GM18508 (cell line): ENCODE results near the gene FOXC2.
"Not testable (repeated sequence)": the region's sequence is repeated elsewhere in the genome, so short reads cannot be mapped to it uniquely, and the experiment has no call there.

Experiments used
- ATAC-seq: cut with Tn5 transposase; IDR thresholded peaks from one replicate; pipeline ENCODE4 v1.9.1; 2021; ENCODE audit warnings: moderate number of reproducible peaks; ENCODE audit not compliant: insufficient read depth, unreplicated experiment

Gene FOXC2

DNA sequence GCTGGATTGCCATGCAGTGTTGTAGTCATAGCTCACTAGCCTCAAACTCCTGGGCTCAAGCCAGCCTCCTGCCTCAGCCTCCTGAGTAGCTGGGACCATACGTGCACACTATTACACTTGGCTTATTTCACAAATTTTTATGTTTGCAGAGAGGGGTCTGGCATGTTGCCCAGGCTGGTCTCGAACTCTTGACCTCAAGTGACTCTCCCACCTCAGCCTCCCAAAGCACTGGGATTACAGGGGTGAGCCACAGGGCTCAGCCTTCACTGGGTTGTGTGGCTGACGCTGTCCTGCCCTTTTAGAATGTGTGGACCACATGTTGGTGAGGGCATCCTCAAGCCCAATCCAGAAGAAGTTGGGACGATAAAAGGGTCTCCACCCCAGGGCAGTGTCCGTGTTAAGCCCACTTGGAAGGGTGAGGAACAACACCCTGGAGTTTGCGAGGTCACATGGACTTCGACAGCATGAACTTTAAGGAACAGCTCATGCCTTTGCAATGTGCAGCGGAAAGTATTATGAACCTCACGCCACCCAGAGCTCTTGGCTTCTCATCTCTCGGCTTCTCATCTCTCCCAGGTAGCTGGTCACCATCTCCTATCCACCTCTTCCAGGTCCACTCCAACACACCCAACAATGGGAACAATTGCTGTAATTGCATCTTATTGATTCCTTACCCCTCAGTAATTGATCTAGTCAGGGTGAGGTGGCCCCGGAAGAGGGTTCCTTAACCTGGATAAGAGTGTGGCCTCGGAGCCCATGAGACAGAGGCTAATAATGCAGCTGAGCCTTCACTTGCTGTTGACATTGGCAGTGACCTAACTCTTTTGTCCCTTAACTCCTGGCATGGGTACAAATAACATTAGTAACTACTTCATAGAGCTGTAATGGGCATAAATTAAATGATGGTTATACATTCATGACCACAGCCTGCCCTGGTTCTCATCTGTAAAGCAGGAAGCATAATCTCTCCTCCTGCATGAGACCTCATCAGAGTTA lies 18.4 kb downstream of the FOXC2 start:
- no peak for ATAC-seq

DNA sequence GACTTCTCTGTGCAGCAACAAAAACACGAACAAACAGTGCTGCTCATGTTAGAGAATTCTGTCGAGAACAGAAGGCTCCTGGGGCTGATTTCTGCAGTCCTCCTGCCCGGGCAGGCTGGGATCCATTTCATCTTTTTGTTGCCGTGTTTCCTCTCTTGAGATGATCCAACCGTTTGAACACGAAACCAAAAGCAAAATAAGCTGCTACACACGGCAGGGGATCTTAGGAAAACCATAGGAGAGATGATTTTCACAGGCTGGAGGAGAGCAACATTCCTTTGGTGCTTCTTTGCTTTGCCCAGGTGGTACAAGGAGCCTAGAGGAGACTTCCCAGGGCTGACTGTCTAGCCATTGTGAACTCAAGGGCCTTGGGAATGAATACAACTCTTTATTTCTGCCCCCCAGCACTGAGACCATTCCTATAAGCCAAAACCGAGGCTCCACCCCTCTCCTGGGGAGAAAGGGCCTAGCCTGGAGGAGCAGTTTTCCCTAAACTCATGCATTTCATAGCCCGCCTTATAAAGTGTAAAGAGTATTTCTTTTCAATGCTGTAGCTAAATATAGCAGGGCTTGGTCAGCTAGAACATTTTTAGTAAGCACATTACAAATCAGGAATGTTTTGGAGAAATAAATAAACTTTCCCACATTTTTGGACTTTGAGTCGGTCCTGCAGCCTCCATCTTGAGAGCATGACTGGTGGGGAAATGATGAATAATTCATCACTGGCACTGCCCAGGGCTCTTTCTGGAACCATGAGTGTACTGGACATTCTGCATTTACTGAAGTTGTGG lies 19.4 kb downstream of the FOXC2 start:
- no peak for ATAC-seq

DNA sequence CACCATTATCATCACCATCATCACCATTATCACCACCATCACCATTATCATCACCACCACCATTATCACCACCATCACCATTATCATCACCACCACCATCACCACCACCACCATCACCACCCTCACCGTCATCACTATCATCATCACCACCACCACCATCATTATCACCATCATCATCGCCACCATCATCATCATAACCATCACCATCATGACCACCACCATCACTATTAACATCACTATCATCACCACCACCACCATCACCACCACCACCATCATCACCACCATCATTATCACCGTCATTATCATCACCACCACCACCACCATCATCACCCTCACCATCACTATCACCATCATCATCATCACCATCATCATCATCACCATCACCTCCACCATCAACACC lies 20.9 kb downstream of the FOXC2 start:
- no peak for ATAC-seq

DNA sequence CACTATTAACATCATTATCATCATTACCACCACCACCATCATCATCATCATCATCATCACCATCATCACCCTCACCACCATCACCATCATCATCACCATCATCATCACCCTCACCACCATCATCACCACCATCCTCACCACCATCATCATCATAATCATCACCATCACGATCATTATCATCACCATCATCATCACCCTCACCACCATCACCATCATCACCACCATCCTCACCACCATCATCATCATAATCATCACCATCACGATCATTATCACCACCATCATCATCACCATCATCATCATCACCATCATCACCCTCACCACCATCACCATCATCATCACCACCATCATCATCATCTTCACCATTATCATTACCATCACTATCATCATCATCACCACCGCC lies 21.3 kb downstream of the FOXC2 start:
- ATAC-seq = not testable (repeated sequence)

DNA sequence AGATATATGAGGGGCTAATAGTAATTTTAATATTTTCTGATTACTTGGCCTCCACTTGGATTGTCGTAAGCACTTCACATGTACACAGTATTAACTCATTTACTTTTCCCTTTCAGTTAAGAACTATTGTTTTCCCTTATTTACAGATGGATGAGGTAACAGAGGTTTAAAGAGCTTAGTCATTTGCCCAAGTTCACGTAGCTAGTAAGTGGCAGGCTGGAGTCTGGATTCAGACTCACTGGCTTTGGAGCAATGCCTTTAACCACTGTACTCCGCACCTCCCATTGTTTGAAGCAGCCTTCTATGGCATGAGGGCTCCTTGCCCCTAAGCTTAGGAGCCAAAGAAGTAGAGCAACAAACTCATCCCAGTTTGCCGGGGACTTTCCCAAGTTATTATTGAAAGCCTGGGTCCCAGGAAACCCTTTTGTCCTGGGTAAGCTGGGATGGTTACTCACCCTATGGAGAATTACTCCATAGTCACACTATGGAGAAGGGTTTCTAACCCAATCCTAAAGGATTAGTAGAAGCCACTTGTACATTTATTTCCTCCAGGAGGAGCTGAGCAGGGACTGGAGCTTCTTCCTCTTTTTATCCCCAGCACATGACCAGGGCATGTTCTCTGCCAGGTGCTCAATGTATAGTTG lies 24.0 kb downstream of the FOXC2 start:
- ATAC-seq = no peak

DNA sequence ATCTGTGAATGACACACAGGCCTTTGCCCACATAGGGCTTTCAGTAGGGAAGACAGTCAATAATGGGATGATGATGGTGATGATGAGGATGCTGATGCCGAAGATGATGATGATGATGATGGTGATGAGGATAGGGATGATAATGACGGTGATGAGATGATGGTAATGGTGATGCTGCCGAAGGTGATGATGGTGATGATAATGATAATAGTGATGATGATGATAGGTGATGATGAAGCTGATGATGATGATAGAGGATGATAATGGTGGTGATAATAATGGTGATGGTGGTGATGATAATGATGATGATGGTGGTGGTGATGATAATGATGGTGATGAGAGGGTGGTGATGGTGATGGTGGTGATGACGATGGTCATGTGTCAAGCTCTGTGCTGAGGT lies 24.6 kb downstream of the FOXC2 start:
- ATAC-seq = no peak

DNA sequence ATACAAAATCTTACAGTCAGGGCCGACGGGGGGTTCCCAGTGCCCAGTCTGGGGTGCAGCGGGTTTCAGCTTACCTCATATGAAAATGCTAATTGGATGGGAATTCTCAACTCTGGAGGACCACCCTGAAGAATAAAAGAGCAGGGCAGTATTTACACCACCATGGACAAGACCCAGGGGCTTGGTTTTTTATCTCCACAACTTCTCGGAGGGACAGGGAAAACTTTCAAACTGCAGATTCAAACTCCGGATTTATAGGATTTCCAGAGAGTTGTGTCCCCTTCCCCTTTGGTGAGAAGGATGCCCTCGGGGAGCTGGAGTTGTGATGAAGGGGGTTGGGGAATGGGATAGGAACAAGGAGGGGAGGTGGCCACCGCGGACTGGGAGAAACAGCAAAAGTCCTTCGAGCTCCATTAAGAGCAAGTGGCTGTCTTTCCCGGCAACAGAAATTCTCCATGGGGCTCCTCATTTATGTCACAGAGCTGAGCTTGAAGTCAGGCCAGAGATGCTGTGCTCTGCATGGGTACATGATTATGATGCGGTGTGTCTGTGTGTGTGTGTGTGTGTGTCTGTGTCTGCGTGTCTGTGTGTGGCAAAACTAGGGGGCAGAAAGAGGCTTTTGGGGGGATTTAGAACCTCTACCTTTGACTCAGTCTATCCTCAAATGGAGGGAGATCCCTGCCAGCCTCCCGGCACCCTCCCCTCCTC lies 27.4 kb downstream of the FOXC2 start:
- no peak for ATAC-seq

DNA sequence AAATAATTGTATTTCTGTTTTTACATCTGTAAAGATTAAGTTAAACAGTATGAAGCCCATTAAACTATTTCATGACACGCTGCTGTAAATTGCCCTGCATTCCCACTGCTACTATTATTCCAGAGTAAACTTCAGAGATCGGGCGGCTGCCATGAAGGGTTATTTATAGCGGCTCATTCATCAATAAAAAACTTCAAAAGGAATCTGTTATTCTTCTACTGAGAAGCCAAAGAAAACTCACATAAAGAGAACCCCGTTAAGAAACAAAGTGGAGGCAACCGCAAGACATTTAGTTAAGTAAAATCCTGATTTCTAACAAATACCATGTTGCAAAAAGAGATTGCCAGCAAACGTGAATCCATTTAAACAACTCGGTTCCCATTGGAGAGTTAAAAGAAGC lies 28.1 kb downstream of the FOXC2 start:
- ATAC-seq = no peak

DNA sequence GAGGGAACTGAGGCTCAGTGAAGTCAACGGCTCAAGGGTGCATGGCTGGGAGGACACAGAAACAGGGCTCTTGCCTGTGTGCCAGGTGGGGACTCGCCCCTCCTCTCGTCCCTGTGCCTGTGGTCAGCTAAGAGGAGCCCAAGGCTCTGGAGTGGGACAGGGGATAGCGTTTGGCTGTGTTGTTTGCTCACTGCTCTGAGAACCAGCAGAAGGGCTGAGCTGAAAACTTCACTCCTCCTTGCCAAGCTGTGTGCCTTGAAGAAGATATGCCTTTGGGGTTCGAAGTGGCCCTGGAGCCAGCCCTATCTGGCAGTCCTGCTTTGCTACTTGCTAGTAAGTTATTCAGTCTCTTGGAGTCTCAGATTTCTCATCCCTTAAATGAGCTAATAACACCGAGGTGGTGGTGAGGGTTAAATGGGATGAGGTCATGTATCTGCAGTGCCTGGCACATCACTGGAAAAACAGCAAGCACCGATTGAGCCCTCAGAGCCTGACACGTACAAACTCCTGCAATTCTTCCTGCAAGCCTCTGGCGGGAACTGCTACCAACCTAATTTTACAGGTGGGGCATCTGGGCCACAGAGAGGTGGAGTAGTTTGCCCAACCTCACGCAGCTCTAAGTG lies 29.5 kb downstream of the FOXC2 start:
- ATAC-seq = no peak

DNA sequence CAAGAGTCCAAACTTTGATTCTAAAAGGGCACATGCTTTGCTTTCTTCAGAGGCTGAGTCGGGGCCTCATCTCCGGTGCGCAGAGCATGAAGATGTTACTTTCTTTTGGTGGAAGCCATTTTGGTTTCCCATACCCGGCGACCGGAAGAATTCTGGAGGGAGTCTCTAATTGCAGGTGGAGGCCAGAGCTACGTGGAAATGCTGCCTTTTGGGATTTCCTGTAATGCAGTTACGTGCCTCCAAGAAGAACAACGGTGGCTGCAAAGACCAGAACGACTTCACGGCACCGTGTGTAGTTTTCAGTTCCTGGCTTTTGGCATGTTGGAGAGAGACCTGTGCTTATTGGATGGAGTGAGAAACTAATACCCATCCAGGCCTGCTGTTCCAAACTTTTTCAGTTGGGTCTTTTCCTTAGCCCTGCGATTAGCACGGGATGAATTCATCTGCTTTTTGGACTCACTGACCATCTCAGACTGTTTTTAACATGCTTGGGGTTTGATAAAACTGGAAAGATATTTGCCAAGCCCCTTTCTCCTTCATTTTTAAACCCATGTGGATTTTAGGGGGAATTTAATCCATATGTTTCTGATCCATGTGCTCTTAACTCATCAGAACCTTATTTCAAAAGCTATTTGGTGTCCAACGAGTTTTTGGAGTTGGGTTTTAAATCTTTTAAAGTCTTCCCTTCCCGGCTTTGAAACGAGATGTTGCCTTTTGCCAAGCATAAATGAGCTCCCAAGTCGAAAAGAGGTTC lies 30.7 kb downstream of the FOXC2 start:
- no peak for ATAC-seq

DNA sequence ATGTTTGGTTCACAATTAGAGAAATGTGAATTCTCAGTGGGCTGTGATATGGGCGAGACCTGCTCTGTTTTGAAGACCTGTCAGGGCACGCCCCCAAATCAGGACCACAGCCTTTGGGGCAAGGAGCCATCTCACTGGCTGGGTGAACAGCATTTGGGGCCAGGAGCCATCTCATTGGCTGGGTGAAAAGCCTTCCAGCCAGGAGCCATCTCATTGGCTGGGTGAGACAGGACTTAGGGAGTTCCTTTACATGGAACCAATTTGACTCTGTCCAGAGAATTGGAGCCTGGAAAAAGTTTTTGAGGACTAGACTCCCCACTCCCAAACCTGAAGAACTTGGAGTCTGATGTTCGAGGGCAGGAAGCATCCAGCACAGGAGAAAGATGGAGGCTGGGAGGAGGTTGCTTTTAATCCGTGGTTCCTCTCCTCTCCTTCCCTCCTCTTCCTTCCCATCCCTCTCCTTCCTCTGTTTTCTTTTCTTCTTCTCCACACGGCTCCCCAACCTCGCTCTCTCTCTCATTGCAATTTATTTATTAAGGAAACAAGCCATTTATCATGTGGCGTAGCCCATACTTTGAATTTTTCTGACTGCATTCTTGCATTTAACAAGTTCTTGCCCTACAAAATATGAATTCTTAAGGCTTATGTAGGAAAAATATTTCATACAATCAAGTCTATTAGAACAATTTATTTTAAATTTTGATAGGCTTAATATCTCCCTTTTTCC lies 31.4 kb downstream of the FOXC2 start:
- no peak for ATAC-seq

DNA sequence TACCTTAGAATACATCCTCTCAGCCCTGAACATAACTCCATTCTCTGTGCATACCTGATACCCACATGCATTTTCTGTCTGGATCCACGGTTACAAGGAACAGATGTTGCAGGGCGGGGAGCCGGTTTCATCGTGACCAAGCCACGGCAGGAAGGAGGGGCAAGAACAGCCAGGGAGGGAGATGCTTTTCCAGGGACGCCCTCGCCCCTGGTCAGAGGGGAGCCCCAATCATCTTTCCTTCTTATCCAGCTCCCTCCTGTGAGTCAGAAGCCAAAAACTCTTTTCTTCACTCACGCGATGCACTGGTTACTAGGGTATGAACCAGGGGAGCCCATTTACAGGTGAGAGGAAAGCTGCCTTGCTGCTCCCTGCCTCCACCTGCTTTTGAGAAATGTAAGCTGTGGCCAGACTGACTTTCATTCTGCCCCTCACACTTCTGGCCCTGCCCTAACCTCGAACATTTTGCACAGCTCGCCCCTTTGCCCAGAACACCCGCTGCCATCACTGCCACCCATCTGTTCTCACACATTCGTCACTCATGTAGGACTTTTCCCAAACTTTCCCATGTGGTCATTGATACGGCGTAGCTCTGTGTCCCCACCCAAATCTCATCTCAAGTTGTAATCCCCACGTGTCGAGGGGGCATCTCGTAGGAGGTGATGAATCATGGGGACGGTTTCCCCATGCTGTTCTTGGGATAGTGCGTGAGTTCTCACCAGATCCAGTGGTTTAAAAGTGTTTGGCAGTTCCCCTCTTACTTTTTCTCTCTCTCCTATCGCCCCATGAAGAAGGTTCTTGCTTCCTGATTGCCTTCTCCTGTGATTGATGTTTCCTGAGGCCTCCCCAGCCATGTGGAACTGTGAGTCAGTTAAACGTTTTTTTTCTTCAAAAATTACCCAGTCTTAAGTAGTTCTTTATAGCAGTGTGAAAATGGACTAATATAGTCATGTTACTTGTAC lies 32.3 kb downstream of the FOXC2 start:
- ATAC-seq = no peak

DNA sequence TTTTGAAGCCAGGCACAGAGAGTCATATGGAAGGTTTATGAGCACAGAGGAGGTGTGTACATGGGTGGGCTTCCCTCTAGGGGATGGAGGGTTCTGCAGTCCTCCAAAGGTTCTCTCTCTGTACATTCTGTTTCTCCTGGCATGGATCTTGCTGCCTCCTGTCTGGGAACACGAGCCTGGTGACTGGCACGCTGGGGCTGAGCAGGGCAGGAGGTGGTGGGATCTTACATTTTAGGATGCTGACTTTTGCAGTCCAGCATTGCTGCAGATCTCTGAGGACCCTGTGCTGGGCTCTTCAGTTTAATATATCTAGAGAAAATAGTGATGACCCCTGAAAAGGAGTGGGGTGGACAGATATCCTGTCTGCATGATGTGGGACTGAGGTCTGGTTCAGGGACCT lies 34.7 kb downstream of the FOXC2 start:
- ATAC-seq = no peak

DNA sequence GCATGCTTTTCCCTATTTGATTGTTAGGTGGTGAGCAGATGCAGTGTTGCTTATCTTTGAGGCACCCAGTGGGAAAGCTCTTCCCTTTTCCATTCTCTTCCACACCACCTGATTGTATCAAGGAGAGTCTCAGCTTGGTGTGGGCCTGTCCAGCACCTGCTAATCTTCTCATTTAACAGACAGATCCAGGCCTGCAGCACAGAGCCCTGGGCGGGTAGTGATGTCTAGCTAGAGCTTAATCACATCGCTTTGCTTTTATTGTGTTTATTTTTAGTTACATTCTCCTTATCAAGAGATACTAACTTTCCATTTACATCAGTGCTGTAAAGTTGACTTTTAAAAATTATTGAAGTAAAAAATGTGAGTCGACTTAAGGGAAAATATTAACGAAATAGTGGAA lies 35.9 kb downstream of the FOXC2 start:
- no peak for ATAC-seq

DNA sequence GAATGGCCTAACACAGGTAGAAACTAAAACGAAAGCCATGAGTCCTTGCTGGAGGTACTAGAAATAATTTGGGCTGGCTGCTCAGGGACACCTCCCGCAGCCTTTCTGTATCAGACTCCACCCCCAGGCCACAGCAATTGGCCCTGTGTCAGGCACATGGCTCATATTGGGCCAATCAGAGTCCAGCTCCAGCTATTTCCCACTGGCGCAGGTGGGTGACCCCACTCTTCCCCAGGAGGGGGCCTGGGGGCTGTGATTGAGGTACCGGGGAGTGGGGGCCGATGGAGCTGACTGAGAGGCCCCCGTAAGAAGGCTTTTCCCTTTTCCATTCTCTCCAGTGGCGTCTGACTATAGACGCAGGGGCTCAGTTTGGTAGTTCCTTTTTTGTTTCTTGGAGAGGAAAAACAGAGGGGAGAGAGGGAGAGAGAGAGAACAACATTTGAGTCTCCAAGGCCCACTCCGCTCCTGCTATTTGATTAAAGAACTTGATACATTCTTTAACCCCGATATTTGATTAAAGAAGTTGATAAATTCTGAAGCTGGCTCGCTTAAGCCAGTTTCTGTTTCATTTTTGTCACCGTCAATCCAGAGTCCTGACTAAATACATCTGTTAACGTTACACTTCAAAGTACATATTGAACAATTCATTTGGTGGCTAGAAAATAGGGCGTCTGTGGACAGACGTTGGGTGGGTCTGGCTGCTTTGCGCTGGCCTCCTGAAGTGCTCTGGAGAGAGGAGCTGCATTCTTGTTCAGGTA lies 38.0 kb downstream of the FOXC2 start:
- no peak for ATAC-seq

DNA sequence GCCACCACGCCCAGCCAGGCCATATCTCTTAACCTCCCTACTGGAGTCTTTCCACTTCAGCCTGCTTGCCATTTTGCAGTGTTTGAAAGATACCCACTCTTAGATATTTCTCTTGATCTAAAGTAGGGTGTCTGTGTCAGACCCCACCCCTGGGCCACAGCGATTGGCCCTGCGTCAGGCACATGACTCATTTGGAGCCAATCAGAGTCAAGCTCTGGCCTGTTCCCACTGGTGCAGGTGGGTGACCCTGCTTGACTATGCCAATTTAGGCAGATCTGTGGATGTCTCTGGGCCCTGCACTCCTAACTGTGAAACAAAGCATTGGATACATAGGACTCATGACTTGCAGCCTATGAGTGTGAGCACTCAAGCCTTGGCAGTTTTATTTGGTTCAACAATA lies 39.3 kb downstream of the FOXC2 start:
- ATAC-seq = no peak

DNA sequence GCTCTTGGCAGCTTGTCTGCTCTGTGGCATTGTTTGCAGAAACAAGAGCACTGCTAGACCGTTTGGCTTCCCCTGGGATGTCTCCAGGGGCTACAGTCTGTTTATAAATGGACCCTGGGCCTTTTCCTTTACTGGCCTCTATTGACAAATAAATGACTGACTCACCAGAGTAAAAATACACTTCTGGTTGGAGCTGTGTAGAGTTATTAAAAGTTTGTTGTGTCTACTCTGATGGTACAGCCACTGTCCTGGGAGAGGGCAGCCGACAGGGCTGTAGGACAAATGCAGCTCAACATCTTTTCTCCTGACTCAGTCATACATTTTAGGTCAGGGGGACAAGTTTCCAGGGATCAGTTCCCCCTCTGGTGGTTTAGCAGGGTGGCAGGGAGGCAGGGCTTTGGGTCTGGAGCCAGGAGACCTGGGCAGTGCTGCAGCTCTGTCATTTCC lies 41.7 kb downstream of the FOXC2 start:
- ATAC-seq = no peak
